ENCODE results near the gene UBE2E1.

The UBE2E1 gene

DNA sequence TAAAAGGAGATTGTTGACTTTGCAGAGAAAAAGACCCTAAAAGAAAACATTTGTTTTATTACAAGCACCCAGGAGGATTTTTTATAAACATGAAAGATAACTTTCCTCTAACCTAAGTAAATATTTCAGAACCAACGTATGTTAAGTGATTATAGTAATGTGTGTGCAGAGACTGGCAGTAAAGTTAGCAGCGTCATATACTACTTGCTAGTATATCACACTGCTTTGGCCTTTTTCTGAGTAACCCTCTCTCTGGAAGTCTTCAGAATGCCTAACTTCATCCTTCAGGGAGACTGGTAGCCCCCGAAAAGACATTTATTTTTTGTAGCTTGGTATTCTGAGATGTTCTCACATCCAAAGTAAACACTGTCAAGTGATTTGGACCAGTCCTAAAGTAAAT, 17.9 kb downstream of the UBE2E1 start:
- H3K79me2 ChIP-seq (ENCODE audit: control insufficient read depth, insufficient read depth, low read length): peaks cover 35% of the 10 kb centered on the region
- H3K4ac ChIP-seq (ENCODE audit: low read depth, low read length): no peak overlapping the region
- no peak overlapping the region for H3K4me3 ChIP-seq (ENCODE audit: low read length)
- H2BK5ac ChIP-seq (ENCODE audit: low read length): no peak overlapping the region
- H3K23ac ChIP-seq (ENCODE audit: low read length): no peak overlapping the region
- H3K79me1 ChIP-seq (ENCODE audit: low read length): peaks cover 18% of the 10 kb centered on the region
- no peak overlapping the region for H3K56ac ChIP-seq (ENCODE audit: low read length)
- no peak for DNase-seq
- H3K4me2 ChIP-seq (ENCODE audit: low read length): no peak overlapping the region
- peaks cover 3% of the 10 kb centered on the region for H3K4me1 ChIP-seq (ENCODE audit: control insufficient read depth, low read depth, low read length)
- no peaks in the 10 kb centered on the region for H3K36me3 ChIP-seq (ENCODE audit: control insufficient read depth, insufficient read depth, low read length)
- H3K9ac ChIP-seq (ENCODE audit: low read length): no peak overlapping the region
- no CpG with 5 or more reads among the region's 3 CpGs for WGBS (ENCODE audit: extremely low coverage, insufficient coverage, low lambda C conversion rate)
- no peaks in the 10 kb centered on the region for H3K27me3 ChIP-seq (ENCODE audit: insufficient read depth, low read length, poor library complexity)
- H2BK15ac ChIP-seq (replicated peaks; ENCODE audit: low read depth): no peak overlapping the region
- no peak overlapping the region for H3K27ac ChIP-seq (ENCODE audit: low read depth, low read length)
- no peak overlapping the region for H4K8ac ChIP-seq (ENCODE audit: low read depth, low read length)
- no peak overlapping the region for H2BK120ac ChIP-seq (ENCODE audit: low read depth, low read length)
- no peak overlapping the region for H2AK5ac ChIP-seq (ENCODE audit: low read length)
- no peak overlapping the region for H3K18ac ChIP-seq (ENCODE audit: low read length)
- H4K5ac ChIP-seq (ENCODE audit: low read length): no peak overlapping the region

DNA sequence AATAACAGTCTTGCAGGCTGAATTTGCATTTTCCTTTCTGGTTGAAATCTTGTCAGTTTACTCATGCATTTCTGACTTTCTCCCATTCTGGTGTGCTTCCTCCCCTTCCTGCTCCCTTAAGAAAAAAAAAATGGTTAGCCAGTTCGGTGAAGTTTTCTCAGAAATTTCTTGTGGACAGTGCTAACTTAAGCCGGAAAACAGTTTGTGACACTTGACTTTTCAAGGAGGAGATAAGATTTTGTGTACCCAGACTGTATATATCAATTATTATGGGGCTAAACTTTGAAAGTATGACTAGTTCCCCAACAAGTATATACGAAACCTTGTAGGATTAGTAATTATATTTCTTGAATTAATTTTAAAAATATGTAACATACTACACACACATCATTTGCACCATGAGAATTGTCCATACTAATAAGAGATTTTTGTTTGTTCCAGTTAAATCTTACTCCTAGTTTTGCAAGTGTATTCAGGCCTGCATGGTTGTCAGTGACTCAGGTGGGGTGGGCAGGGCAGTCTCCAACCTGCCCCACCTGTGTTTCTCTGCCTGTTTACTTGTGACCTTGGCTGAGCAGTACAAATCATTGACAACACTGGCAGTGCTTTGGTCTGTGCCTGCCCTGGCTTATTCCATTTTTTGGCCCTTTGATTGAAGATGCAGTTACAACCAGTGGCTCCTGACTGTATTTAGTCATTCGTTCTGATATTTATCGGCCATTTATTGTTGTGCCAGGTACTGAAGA, 19.1 kb downstream of the UBE2E1 start:
- Histone ChIP-seq H4K8ac (ENCODE audit: low read depth, low read length) (no peak overlapping the region), H3K4ac (ENCODE audit: low read depth, low read length) (no peak overlapping the region), H3K56ac (ENCODE audit: low read length) (no peak overlapping the region), H3K4me3 (ENCODE audit: low read length) (no peak overlapping the region), H2AK5ac (ENCODE audit: low read length) (no peak overlapping the region), H3K27ac (ENCODE audit: low read depth, low read length) (no peak overlapping the region), H3K79me2 (ENCODE audit: control insufficient read depth, insufficient read depth, low read length) (peaks cover 38% of the 10 kb centered on the region), H2BK5ac (ENCODE audit: low read length) (no peak overlapping the region), H3K4me1 (ENCODE audit: control insufficient read depth, low read depth, low read length) (peaks cover 3% of the 10 kb centered on the region), H3K36me3 (ENCODE audit: control insufficient read depth, insufficient read depth, low read length) (no peaks in the 10 kb centered on the region), H2BK120ac (ENCODE audit: low read depth, low read length) (no peak overlapping the region), H3K18ac (ENCODE audit: low read length) (no peak overlapping the region), H3K27me3 (ENCODE audit: insufficient read depth, low read length, poor library complexity) (no peaks in the 10 kb centered on the region), H4K5ac (ENCODE audit: low read length) (no peak overlapping the region), H3K23ac (ENCODE audit: low read length) (no peak overlapping the region), H3K4me2 (ENCODE audit: low read length) (no peak overlapping the region), H2BK15ac (replicated peaks; ENCODE audit: low read depth) (no peak overlapping the region), H3K9ac (ENCODE audit: low read length) (no peak overlapping the region), H3K79me1 (ENCODE audit: low read length) (peaks cover 22% of the 10 kb centered on the region)
- DNase-seq: no peak
- WGBS (ENCODE audit: extremely low coverage, insufficient coverage, low lambda C conversion rate): no CpG with 5 or more reads among the region's 5 CpGs

DNA sequence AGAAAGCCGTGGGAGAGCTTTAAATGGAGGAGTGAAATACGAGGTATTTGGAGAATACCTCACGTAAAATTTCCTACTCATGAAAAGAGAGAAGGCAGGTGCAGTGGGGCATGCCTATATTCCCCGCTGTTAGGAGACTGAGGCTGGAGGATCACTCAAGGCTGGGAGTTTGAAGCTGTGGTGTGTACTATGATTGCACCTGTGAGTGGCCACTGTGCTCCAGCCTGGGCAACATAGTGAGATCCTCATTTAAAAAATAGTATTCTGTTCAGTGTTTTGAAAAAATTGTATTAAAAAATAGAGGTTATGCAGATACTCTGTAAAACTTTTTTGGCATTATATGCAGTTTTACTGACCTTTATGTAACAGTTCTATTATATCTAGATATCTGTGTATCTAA, 20.0 kb downstream of the UBE2E1 start:
- peaks cover 43% of the 10 kb centered on the region for H3K79me2 ChIP-seq (ENCODE audit: control insufficient read depth, insufficient read depth, low read length)
- peaks cover 24% of the 10 kb centered on the region for H3K79me1 ChIP-seq (ENCODE audit: low read length)
- WGBS (ENCODE audit: extremely low coverage, insufficient coverage, low lambda C conversion rate): no CpG with 5 or more reads among the region's 4 CpGs
- no peaks in the 10 kb centered on the region for H3K36me3 ChIP-seq (ENCODE audit: control insufficient read depth, insufficient read depth, low read length)
- H3K18ac ChIP-seq (ENCODE audit: low read length): no peak overlapping the region
- no peaks in the 10 kb centered on the region for H3K27me3 ChIP-seq (ENCODE audit: insufficient read depth, low read length, poor library complexity)
- no peak for DNase-seq
- peaks cover 3% of the 10 kb centered on the region for H3K4me1 ChIP-seq (ENCODE audit: control insufficient read depth, low read depth, low read length)
- H2BK120ac ChIP-seq (ENCODE audit: low read depth, low read length): no peak overlapping the region
- H3K4me2 ChIP-seq (ENCODE audit: low read length): no peak overlapping the region
- H2BK15ac ChIP-seq (replicated peaks; ENCODE audit: low read depth): no peak overlapping the region
- no peak overlapping the region for H3K23ac ChIP-seq (ENCODE audit: low read length)
- H3K56ac ChIP-seq (ENCODE audit: low read length): no peak overlapping the region
- no peak overlapping the region for H3K27ac ChIP-seq (ENCODE audit: low read depth, low read length)
- no peak overlapping the region for H4K8ac ChIP-seq (ENCODE audit: low read depth, low read length)
- H4K5ac ChIP-seq (ENCODE audit: low read length): no peak overlapping the region
- no peak overlapping the region for H3K4ac ChIP-seq (ENCODE audit: low read depth, low read length)
- no peak overlapping the region for H3K9ac ChIP-seq (ENCODE audit: low read length)
- no peak overlapping the region for H3K4me3 ChIP-seq (ENCODE audit: low read length)
- no peak overlapping the region for H2AK5ac ChIP-seq (ENCODE audit: low read length)
- H2BK5ac ChIP-seq (ENCODE audit: low read length): no peak overlapping the region

DNA sequence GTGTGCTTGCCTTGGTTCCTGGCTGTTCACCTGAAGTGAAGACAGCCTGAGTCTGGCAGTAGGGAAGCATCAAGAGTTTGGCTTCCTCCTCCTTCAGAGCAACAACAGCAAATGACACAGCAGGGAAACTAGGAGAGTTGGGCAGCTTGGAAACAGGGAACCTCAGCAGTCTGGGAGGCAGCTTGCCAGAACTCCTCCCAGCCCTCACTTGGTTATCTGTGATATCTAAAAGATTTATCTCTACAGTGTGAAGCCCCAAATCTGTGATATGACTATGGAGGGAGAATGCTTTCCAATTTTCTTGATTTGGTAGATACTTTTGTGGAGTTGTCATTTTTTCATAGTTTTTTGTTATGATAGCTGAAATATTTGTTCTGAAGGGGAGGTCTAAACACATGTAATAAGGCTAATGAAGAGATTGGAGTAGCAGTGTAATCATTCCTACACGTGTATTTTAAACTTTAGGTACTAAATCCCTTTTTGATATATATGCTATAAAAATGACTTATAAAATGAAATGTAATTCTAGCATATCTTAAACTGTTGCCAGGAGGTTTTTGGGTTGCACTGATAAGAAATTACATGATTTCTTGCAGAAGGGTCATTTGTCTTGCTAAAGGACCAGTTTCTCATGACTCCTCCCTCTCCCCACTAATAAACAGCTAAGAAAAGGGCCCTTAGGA, 20.8 kb downstream of the UBE2E1 start:
- no CpG with 5 or more reads among the region's 1 CpG for WGBS (ENCODE audit: extremely low coverage, insufficient coverage, low lambda C conversion rate)
- no peak overlapping the region for H2BK120ac ChIP-seq (ENCODE audit: low read depth, low read length)
- H3K4me3 ChIP-seq (ENCODE audit: low read length): no peak overlapping the region
- H3K18ac ChIP-seq (ENCODE audit: low read length): no peak overlapping the region
- peaks cover 40% of the 10 kb centered on the region for H3K79me2 ChIP-seq (ENCODE audit: control insufficient read depth, insufficient read depth, low read length)
- H3K4me2 ChIP-seq (ENCODE audit: low read length): no peak overlapping the region
- H3K36me3 ChIP-seq (ENCODE audit: control insufficient read depth, insufficient read depth, low read length): no peaks in the 10 kb centered on the region
- H4K8ac ChIP-seq (ENCODE audit: low read depth, low read length): no peak overlapping the region
- DNase-seq: peak; percentile 81
- H3K79me1 ChIP-seq (ENCODE audit: low read length): peaks cover 21% of the 10 kb centered on the region
- peaks cover 3% of the 10 kb centered on the region for H3K4me1 ChIP-seq (ENCODE audit: control insufficient read depth, low read depth, low read length)
- H3K27me3 ChIP-seq (ENCODE audit: insufficient read depth, low read length, poor library complexity): no peaks in the 10 kb centered on the region
- H3K56ac ChIP-seq (ENCODE audit: low read length): no peak overlapping the region
- H3K4ac ChIP-seq (ENCODE audit: low read depth, low read length): no peak overlapping the region
- H2AK5ac ChIP-seq (ENCODE audit: low read length): no peak overlapping the region
- H3K27ac ChIP-seq (ENCODE audit: low read depth, low read length): no peak overlapping the region
- H2BK5ac ChIP-seq (ENCODE audit: low read length): no peak overlapping the region
- no peak overlapping the region for H3K9ac ChIP-seq (ENCODE audit: low read length)
- H4K5ac ChIP-seq (ENCODE audit: low read length): no peak overlapping the region
- no peak overlapping the region for H3K23ac ChIP-seq (ENCODE audit: low read length)
- H2BK15ac ChIP-seq (replicated peaks; ENCODE audit: low read depth): no peak overlapping the region

GRCh38 chr3:23829242-23829934, 23.6 kb downstream of the UBE2E1 start:
- Histone ChIP-seq H2BK15ac (replicated peaks; ENCODE audit: low read depth) (no peak overlapping the region), H3K27ac (ENCODE audit: low read depth, low read length) (no peak overlapping the region), H3K36me3 (ENCODE audit: control insufficient read depth, insufficient read depth, low read length) (no peaks in the 10 kb centered on the region), H3K4ac (ENCODE audit: low read depth, low read length) (no peak overlapping the region), H3K18ac (ENCODE audit: low read length) (no peak overlapping the region), H3K23ac (ENCODE audit: low read length) (no peak overlapping the region), H3K56ac (ENCODE audit: low read length) (no peak overlapping the region), H4K8ac (ENCODE audit: low read depth, low read length) (no peak overlapping the region), H3K79me1 (ENCODE audit: low read length) (peaks cover 21% of the 10 kb centered on the region), H3K9ac (ENCODE audit: low read length) (no peak overlapping the region), H2BK120ac (ENCODE audit: low read depth, low read length) (no peak overlapping the region), H4K5ac (ENCODE audit: low read length) (no peak overlapping the region), H3K27me3 (ENCODE audit: insufficient read depth, low read length, poor library complexity) (no peaks in the 10 kb centered on the region), H3K4me2 (ENCODE audit: low read length) (no peak overlapping the region), H2AK5ac (ENCODE audit: low read length) (no peak overlapping the region), H3K4me3 (ENCODE audit: low read length) (no peak overlapping the region), H3K4me1 (ENCODE audit: control insufficient read depth, low read depth, low read length) (peaks cover 3% of the 10 kb centered on the region), H3K79me2 (ENCODE audit: control insufficient read depth, insufficient read depth, low read length) (peaks cover 40% of the 10 kb centered on the region), H2BK5ac (ENCODE audit: low read length) (no peak overlapping the region)
- DNase-seq: no peak
- no CpG with 5 or more reads among the region's 5 CpGs for WGBS (ENCODE audit: extremely low coverage, insufficient coverage, low lambda C conversion rate)

Data from mesendoderm (in vitro differentiated cells).